Skin of body (tissue), 2 donors: ENCODE measurements around the gene PSG1. TPM values are rescaled to one million over a fixed set of nuclear protein-coding genes. Genes with fewer than 3 reads are reported as not detected.
"Not testable (repeated sequence)": the region's sequence is repeated elsewhere in the genome, so short reads cannot be mapped to it uniquely, and the experiment has no call there.

Experiments
- DNase-seq: peaks from one replicate; lab custom pipeline; 2025; lab: John Stamatoyannopoulos, UW
- total RNA-seq: library from RNA; depleted of rRNA; stranded (reverse); fragments of >200 nt; gene quantifications from one replicate; pipeline ENCODE4 v1.2.3, GENCODE V29; 2014

PSG1 gene
- total RNA-seq, 1 donor from 2014 or later = not detected

DNA sequence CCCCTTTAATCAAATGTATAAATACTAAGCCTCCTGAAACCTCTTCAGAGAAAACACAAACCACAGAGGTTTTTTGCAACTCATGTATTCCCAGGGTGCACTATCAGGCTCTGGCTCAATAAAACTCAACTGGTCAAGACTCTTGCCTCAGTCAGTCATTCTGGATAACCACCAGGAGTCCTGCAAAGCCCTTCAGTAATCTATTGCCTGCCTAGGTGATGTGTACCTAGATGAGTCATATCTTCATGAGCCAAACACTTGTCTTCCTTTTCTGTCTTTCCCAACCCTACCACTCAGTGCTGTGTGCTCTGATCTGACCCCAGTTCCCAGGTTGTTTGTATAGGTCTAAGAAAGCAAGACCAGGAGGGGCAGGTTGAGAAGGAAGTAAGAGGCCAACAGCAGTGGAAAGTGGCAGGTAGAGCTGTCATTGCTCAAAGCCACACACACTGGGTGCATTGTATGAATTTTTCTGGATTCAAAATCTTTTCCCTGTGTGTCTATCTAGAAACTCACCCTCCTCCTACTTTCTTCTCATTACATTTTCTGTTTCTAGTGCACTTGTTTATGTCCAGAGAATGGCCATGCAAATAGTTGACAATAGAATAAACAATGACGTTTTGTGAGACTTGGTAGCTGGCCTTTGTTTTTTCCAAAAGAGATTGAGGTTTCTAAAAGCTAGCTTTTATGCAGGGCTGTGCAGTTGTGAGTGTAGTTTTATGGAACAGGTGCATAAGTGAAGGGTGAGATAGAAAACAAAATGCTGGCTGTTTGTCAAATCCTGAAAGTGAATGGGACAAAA, 48.1 kb downstream of the PSG1 start:
- DNase-seq = no peak

DNA sequence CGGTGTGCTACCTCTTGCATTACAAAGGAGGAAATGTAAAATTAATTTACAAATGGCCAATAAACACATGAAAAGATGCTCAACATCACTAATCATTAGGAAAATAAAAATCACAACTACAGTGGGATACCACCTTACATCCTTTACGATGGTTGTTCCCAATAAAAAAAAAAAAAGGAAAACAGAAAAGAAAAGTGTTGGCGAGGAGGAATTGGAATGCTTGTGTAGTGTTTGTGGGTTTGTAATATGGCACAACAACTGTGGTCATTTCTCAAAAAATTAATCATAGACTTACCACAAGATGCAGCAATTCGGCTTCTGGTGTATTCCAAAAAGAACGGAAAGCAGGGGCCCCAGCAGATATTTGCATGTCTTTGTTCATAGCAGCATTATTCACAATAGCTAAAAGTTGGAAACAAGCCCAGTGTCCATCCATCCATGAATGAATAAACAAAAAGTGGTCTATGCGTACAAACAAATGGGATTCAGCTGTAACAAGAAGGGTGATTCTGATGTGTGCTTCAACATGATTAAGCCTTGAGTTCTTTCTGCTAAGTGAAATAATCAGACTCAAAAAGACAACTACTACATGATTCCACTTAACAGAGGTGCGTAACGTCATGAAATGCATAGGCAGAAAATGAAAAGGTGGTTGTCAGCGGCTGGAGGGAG, 58.1 kb downstream of the PSG1 start:
- DNase-seq = not testable (repeated sequence)

DNA sequence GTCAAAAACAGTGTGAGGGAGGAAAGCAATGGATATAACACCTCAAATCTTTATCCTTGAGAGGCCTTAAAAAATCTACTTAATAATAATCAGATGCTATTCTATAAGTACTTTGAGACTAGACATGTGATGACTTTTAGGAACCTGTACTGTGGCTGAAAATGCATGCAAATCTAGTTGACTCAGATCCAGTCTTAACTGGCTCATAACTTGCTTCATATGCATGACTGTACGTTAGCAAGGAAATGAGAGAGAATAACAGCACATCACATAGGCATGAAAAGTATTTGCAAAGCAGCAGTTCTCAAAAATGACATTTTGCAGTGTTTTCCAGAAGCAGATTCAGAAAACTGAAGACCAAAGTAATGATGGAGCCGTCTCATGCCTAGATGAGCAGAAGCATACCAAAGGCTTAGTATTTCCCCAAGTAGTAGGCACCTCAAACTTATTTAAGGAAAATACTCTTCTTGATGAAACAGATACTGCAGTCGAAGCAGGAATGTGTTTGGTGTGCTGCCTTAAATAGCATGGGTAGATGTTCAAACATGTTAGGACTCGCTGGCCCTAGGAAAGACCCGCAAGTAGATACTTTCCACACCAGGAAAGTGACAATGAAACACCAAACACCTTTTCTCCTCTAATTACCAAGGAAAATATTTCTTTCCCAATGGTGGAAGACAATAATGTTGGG, 59.4 kb downstream of the PSG1 start:
- not testable (repeated sequence) for DNase-seq

DNA sequence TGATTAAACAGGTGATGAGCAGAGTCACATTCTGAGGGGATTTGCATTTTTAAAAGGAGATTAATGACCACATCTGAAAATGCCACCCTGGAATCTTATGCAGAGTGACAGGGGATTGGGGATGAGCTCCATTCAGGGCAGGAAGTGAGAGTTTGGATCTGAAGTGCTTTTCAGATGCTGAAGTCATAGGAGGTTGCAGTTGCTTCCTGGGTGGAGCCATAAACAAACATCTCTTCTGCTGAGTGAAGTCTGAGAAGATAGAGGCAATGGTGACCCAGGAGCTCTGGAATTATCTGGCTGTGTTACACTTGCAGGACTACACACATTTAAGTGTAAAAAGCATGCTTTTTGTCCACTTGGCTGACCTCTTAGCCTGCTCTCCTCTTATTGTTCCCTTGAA, 62.6 kb downstream of the PSG1 start:
- no peak for DNase-seq

Other genes with a start within 250 kb of the PSG1 start
- gene PSG3, start 139.2 kb downstream of the PSG1 start, total RNA-seq = not detected
- gene PSG8, start 114.0 kb downstream of the PSG1 start, total RNA-seq = not detected
- not detected for gene PSG6, start 38.2 kb upstream of the PSG1 start, total RNA-seq
- not detected for gene PSG7, start 57.5 kb upstream of the PSG1 start, total RNA-seq
- 0.10 TPM for gene PSG11, start 146.8 kb upstream of the PSG1 start, total RNA-seq
- gene PSG2, start 203.0 kb upstream of the PSG1 start, total RNA-seq = not detected